Transverse colon (tissue), 4 donors: ENCODE measurements around the gene RBBP8.

Experiments used
- CTCF ChIP-seq, 5 experiments: fragments of 200-600 bp in 3 of 5; fragments of 450-650 bp in 2 of 5; sonication (generic) in 3 of 5; IDR thresholded peaks; 1 replicate in 2 of 5; 2 replicates in 3 of 5; pipeline ENCODE4 v1.5.1; 2016 to 2017; ENCODE audit warnings: antibody characterized with exemption in 5 of 5, inconsistent platforms in 3 of 5, mild to moderate bottlenecking in 2 of 5, moderate library complexity in 1 of 5
- EP300 ChIP-seq: sonication (generic); formaldehyde crosslinking; IDR thresholded peaks from one replicate; pipeline ENCODE4 v1.6.1; 2017; ENCODE audit warnings: antibody characterized with exemption, low read depth
- POLR2A ChIP-seq: fragments of 450-650 bp; IDR thresholded peaks from one replicate; pipeline ENCODE4 v1.6.1; 2016; ENCODE audit warnings: antibody characterized with exemption, mild to moderate bottlenecking, moderate library complexity
- POLR2AphosphoS5 ChIP-seq, 3 donors: sonication (generic); formaldehyde crosslinking; IDR thresholded peaks; one replicate each; pipeline ENCODE4 v1.6.1; 2016; ENCODE audit warnings: antibody characterized with exemption in 3 of 3

GRCh38 chr18:23067236-23067635, 134.1 kb downstream of the RBBP8 start:
- TF ChIP-seq POLR2A (no peak), CTCF (IDR thresholded peaks at IDR 0.05) (no peak), EP300 (no peak), POLR2AphosphoS5 (IDR thresholded peaks at IDR 0.05) (no peak)
